Tibial nerve (tissue), 3 donors: ENCODE data around the gene SPOCK1.

ENCODE experiments used
- POLR2A ChIP-seq, 2 donors: fragments of 450-650 bp; IDR thresholded peaks; one replicate each; pipeline ENCODE4 v1.6.1; 2017; ENCODE audit warnings: antibody characterized with exemption in 2 of 2, mild to moderate bottlenecking in 2 of 2, moderate library complexity in 2 of 2
- TF ChIP-seq, protein P1 (sequence below), 5 experiments: fragments of 200-600 bp in 3 of 5; fragments of 450-650 bp in 2 of 5; sonication (generic) in 3 of 5; IDR thresholded peaks; one replicate each; pipeline ENCODE4 v1.5.1; 2016 to 2019; ENCODE audit warnings: antibody characterized with exemption in 5 of 5, mild to moderate bottlenecking in 3 of 5, moderate library complexity in 2 of 5

- TF ChIP-seq, protein P1, sequence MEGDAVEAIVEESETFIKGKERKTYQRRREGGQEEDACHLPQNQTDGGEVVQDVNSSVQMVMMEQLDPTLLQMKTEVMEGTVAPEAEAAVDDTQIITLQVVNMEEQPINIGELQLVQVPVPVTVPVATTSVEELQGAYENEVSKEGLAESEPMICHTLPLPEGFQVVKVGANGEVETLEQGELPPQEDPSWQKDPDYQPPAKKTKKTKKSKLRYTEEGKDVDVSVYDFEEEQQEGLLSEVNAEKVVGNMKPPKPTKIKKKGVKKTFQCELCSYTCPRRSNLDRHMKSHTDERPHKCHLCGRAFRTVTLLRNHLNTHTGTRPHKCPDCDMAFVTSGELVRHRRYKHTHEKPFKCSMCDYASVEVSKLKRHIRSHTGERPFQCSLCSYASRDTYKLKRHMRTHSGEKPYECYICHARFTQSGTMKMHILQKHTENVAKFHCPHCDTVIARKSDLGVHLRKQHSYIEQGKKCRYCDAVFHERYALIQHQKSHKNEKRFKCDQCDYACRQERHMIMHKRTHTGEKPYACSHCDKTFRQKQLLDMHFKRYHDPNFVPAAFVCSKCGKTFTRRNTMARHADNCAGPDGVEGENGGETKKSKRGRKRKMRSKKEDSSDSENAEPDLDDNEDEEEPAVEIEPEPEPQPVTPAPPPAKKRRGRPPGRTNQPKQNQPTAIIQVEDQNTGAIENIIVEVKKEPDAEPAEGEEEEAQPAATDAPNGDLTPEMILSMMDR (IDR thresholded peaks at IDR 0.05) = no peak
- no peak for TF ChIP-seq POLR2A (IDR thresholded peaks at IDR 0.05)
Observed at GRCh38 chr5:137507150-137507549, 8.0 kb upstream of the SPOCK1 start.
